H9 (cell line): Measurements from ENCODE around the gene PPARD. TPM values are rescaled to one million over a fixed set of nuclear protein-coding genes. Genes with fewer than 3 reads are reported as not detected.
A peak's percentile ranks its signal among the peaks of the same experiment; 100 is the strongest.

ENCODE experiments used
- DNase-seq: peaks from one replicate; pipeline ENCODE4 v3.0.0-alpha.2; 2017
- H2AFZ ChIP-seq: one replicate; pipeline ENCODE4 v1.6.1; 2013; ENCODE audit warnings: mild to moderate bottlenecking, low read length, control low read depth, moderate library complexity
- H2AK5ac ChIP-seq: 2 replicates; pipeline ENCODE4 v1.6.1; 2013; ENCODE audit warnings: low read length, control low read depth, mixed read lengths; ENCODE audit not compliant: insufficient read length
- H2BK120ac ChIP-seq: one replicate; pipeline ENCODE4 v1.6.1; 2013; ENCODE audit warnings: low read depth, mild to moderate bottlenecking, low read length, control low read depth, inconsistent platforms; ENCODE audit not compliant: poor library complexity, severe bottlenecking
- H2BK12ac ChIP-seq: 2 replicates; pipeline ENCODE4 v1.6.1; 2013; ENCODE audit warnings: low read length, control low read depth, mixed read lengths, low read depth; ENCODE audit not compliant: insufficient read length
- H2BK15ac ChIP-seq: 2 replicates; pipeline ENCODE4 v1.6.1; 2013; ENCODE audit warnings: low read depth, low read length, control low read depth
- H2BK20ac ChIP-seq: one replicate; pipeline ENCODE4 v1.6.1; 2013; ENCODE audit warnings: low read depth, mild to moderate bottlenecking, low read length, control low read depth, inconsistent platforms; ENCODE audit not compliant: poor library complexity, severe bottlenecking
- H2BK5ac ChIP-seq: 2 replicates; pipeline ENCODE4 v1.6.1; 2013; ENCODE audit warnings: low read length, control low read depth, mixed read lengths; ENCODE audit not compliant: insufficient read length
- H3K14ac ChIP-seq: 2 replicates; pipeline ENCODE4 v1.6.1; 2013; ENCODE audit warnings: low read length, control low read depth; ENCODE audit not compliant: insufficient read depth
- H3K18ac ChIP-seq: 2 replicates; pipeline ENCODE4 v1.6.1; 2013; ENCODE audit warnings: low read depth, mild to moderate bottlenecking, mixed read lengths, low read length, control low read depth; ENCODE audit not compliant: insufficient read length
- H3K23ac ChIP-seq: 2 replicates; pipeline ENCODE4 v1.6.1; 2013; ENCODE audit warnings: low read length, control low read depth, mixed read lengths, low read depth; ENCODE audit not compliant: insufficient read length
- H3K23me2 ChIP-seq: 2 replicates; pipeline ENCODE4 v1.6.1; 2013; ENCODE audit warnings: low read depth, mild to moderate bottlenecking, mixed read lengths, low read length, control low read depth; ENCODE audit not compliant: insufficient read length, poor library complexity, severe bottlenecking
- H3K27ac ChIP-seq: 2 replicates; pipeline ENCODE4 v1.5.1; 2013; ENCODE audit warnings: low read length, control low read depth, mixed read lengths, low read depth; ENCODE audit not compliant: insufficient read length
- H3K27me3 ChIP-seq: 2 replicates; pipeline ENCODE4 v1.6.1; 2013; ENCODE audit warnings: low read length, control low read depth, inconsistent platforms; ENCODE audit not compliant: insufficient read depth
- H3K4ac ChIP-seq: 2 replicates; pipeline ENCODE4 v1.6.1; 2013; ENCODE audit warnings: low read depth, mild to moderate bottlenecking, control low read depth, inconsistent platforms, low read length, moderate library complexity
- H3K4me1 ChIP-seq: 2 replicates; pipeline ENCODE4 v1.6.1; 2013; ENCODE audit warnings: low read length, control low read depth, inconsistent platforms; ENCODE audit not compliant: insufficient read depth
- H3K4me2 ChIP-seq: 2 replicates; pipeline ENCODE4 v1.6.1; 2013; ENCODE audit warnings: low read length, control low read depth, mixed read lengths; ENCODE audit not compliant: insufficient read length, insufficient read depth
- H3K56ac ChIP-seq: 2 replicates; pipeline ENCODE4 v1.6.1; 2013; ENCODE audit warnings: low read depth, mild to moderate bottlenecking, mixed read lengths, low read length, control low read depth; ENCODE audit not compliant: insufficient read length
- H3K79me1 ChIP-seq: 2 replicates; pipeline ENCODE4 v1.6.1; 2013; ENCODE audit warnings: low read depth, mild to moderate bottlenecking, moderate library complexity, low read length, control low read depth, inconsistent platforms; ENCODE audit not compliant: insufficient read depth, poor library complexity, severe bottlenecking
- H3K79me2 ChIP-seq: 2 replicates; pipeline ENCODE4 v1.6.1; 2013; ENCODE audit warnings: low read length, control low read depth, inconsistent platforms; ENCODE audit not compliant: insufficient read depth
- H3K9ac ChIP-seq: 2 replicates; pipeline ENCODE4 v1.6.1; 2013; ENCODE audit warnings: low read length, control low read depth, mixed read lengths; ENCODE audit not compliant: insufficient read length; ENCODE audit errors: extremely low read depth
- H3K9me3 ChIP-seq: one replicate; pipeline ENCODE4 v1.6.1; 2013; ENCODE audit warnings: low read depth, low read length, inconsistent platforms; ENCODE audit not compliant: control insufficient read depth
- H3T11ph ChIP-seq: one replicate; pipeline ENCODE4 v1.6.1; 2013; ENCODE audit warnings: mild to moderate bottlenecking, low read length, control low read depth, inconsistent platforms
- H4K20me1 ChIP-seq: one replicate; pipeline ENCODE4 v1.6.1; 2013; ENCODE audit not compliant: control insufficient read depth, insufficient read length, insufficient read depth
- H4K5ac ChIP-seq: 2 replicates; pipeline ENCODE4 v1.6.1; 2013; ENCODE audit warnings: low read depth, mild to moderate bottlenecking, mixed read lengths, low read length, control low read depth; ENCODE audit not compliant: insufficient read length
- H4K8ac ChIP-seq: replicated peaks from 2 replicates; pipeline ENCODE4 v1.6.1; 2013; ENCODE audit warnings: low read length, control low read depth, mixed read lengths, low read depth; ENCODE audit not compliant: insufficient read length
- H4K91ac ChIP-seq: 2 replicates; pipeline ENCODE4 v1.6.1; 2013; ENCODE audit warnings: low read depth, mild to moderate bottlenecking, moderate library complexity, mixed read lengths, low read length, control low read depth; ENCODE audit not compliant: insufficient read length
- H3K27ac Mint-ChIP-seq, 3 experiments: 2 replicates in 2 of 3; 3 replicates in 1 of 3; pipeline ENCODE4 v1.8.0; 2020 to 2021; ENCODE audit warnings: mixed read lengths in 3 of 3, mild to moderate bottlenecking in 1 of 3, moderate library complexity in 1 of 3
- H3K27me3 Mint-ChIP-seq: 2 replicates; pipeline ENCODE4 v1.8.0; 2021; ENCODE audit warnings: low read depth, mild to moderate bottlenecking, moderate library complexity, mixed read lengths
- H3K36me3 Mint-ChIP-seq, 3 experiments: 2 replicates in 2 of 3; 3 replicates in 1 of 3; pipeline ENCODE4 v1.8.0; 2020 to 2021; ENCODE audit warnings: low read depth in 3 of 3, mixed read lengths in 3 of 3; ENCODE audit not compliant: insufficient read depth in 1 of 3
- H3K4me1 Mint-ChIP-seq, 2 experiments: 2 replicates each; pipeline ENCODE4 v1.8.0; 2020; ENCODE audit warnings: mixed read lengths in 2 of 2
- H3K4me3 Mint-ChIP-seq, 2 experiments: 2 replicates in 1 of 2; 3 replicates in 1 of 2; pipeline ENCODE4 v1.8.0; 2020 to 2021; ENCODE audit warnings: mild to moderate bottlenecking in 2 of 2, mixed read lengths in 2 of 2, moderate library complexity in 1 of 2
- H3K9me3 Mint-ChIP-seq, 2 experiments: 2 replicates in 1 of 2; 3 replicates in 1 of 2; pipeline ENCODE4 v1.8.0; 2020; ENCODE audit warnings: mild to moderate bottlenecking in 2 of 2, mixed read lengths in 2 of 2, moderate library complexity in 1 of 2
- WGBS: extraction: QIAGEN DNeasy Blood & Tissue Kit; methylation state at CpG from one replicate; pipeline ENCODE4 v1.1.7; 2013; ENCODE audit warnings: missing lambda C conversion rate, low lambda C conversion rate, mixed read lengths; ENCODE audit not compliant: insufficient read length; ENCODE audit errors: extremely low coverage; 5-methylcytosine and 5-hydroxymethylcytosine counted together
- total RNA-seq: library from RNA; stranded (reverse); gene quantifications from 2 replicates; pipeline ENCODE4 v1.2.1, GENCODE V29; 2021
- TF ChIP-seq, protein P1 (sequence below): fragments of 200-600 bp; sonication (generic); conservative IDR thresholded peaks from 3 replicates; pipeline ENCODE4 v1.8.0; 2021; ENCODE audit warnings: antibody characterized with exemption, mild to moderate bottlenecking

PPARD gene
- total RNA-seq, 1 experiment from 2014 or later = 11.7 TPM

DNA sequence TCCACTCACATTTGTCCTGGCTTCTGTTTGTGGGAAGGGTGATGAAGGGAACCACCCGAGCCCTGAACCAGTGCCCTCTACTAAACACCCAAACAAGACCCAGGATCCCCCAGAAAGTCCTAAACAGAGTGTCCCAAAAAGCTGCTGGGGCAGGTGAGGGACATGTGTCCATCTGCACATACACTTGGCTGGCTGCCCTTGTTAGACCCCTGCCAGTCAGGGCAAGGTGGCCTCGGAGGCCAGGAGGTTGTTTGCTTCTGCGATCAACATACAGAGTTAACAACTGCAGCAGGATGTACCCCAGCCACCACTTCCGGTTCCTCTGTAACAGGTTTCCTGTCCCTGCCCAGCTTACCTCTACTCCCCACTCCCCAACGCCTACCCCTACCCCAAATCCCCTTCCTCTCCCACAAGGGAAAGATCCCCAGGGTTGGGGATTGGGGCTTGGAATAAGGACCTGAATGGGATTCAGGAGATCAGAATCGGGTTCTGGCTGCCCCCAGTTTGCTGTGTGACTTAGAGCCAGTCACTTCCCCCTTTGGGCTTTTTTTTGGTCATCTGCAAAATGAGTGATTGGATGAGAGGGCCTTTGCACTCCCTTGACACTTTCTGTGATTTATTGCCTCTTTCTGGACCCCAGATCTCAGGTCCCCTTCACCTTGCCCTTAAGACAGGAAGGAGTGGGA lies 30.8 kb upstream of the PPARD start:
- DNase-seq = peak; percentile 22

More for the DNA sequence above, 30.8 kb upstream of the PPARD start:
- no peak overlapping the region for H3K56ac ChIP-seq
- H3K9me3 ChIP-seq = no peaks in the 10 kb centered on the region
- Mint-ChIP-seq H3K4me3 (no peak overlapping the region), H3K27me3 (peaks cover 12% of the 10 kb centered on the region), H3K36me3 (no peaks in the 10 kb centered on the region), H3K9me3 (no peaks in the 10 kb centered on the region; a peak in 1 of 5 replicates), H3K4me1 (peaks cover 6 to 7% of the 10 kb centered on the region in 2 experiments; a peak in 2 of 4 replicates), H3K27ac (no peak overlapping the region)
- H3K18ac ChIP-seq = no peak overlapping the region
- H3K4ac ChIP-seq = no peak overlapping the region
- H3K23ac ChIP-seq = no peak overlapping the region
- H4K5ac ChIP-seq = no peak overlapping the region
- H2BK20ac ChIP-seq = no peak overlapping the region
- H2BK15ac ChIP-seq = no peak overlapping the region
- H3K79me2 ChIP-seq = no peaks in the 10 kb centered on the region
- no peak overlapping the region for H3T11ph ChIP-seq
- no peak overlapping the region for H3K4me2 ChIP-seq
- no peak overlapping the region for H2BK12ac ChIP-seq
- no peak overlapping the region for H2BK120ac ChIP-seq
- H3K4me1 ChIP-seq = no peaks in the 10 kb centered on the region
- H4K20me1 ChIP-seq = no peaks in the 10 kb centered on the region
- no peak overlapping the region for H3K9ac ChIP-seq
- no peaks in the 10 kb centered on the region for H3K27me3 ChIP-seq
- no peak overlapping the region for H2AFZ ChIP-seq
- WGBS = no CpG with 5 or more reads among the region's 6 CpGs
- TF ChIP-seq, protein P1, sequence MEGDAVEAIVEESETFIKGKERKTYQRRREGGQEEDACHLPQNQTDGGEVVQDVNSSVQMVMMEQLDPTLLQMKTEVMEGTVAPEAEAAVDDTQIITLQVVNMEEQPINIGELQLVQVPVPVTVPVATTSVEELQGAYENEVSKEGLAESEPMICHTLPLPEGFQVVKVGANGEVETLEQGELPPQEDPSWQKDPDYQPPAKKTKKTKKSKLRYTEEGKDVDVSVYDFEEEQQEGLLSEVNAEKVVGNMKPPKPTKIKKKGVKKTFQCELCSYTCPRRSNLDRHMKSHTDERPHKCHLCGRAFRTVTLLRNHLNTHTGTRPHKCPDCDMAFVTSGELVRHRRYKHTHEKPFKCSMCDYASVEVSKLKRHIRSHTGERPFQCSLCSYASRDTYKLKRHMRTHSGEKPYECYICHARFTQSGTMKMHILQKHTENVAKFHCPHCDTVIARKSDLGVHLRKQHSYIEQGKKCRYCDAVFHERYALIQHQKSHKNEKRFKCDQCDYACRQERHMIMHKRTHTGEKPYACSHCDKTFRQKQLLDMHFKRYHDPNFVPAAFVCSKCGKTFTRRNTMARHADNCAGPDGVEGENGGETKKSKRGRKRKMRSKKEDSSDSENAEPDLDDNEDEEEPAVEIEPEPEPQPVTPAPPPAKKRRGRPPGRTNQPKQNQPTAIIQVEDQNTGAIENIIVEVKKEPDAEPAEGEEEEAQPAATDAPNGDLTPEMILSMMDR = no peak
- H3K27ac ChIP-seq = no peak overlapping the region
- no peaks in the 10 kb centered on the region for H3K79me1 ChIP-seq
- H4K8ac ChIP-seq = no peak overlapping the region
- H4K91ac ChIP-seq = no peak overlapping the region
- no peak overlapping the region for H2AK5ac ChIP-seq
- no peaks in the 10 kb centered on the region for H3K23me2 ChIP-seq
- no peak overlapping the region for H2BK5ac ChIP-seq
- H3K14ac ChIP-seq = no peak overlapping the region
